Measurements from ENCODE around the gene PLEKHA7. TPM values are rescaled to one million over a fixed set of nuclear protein-coding genes. Genes with fewer than 3 reads are reported as not detected.

PLEKHA7 gene
- total and polyA plus RNA-seq, 2 of the 13 experiments (the other 11 are each of a cell fraction or from before 2014, with no cell fraction given): 17.5 to 18.7 TPM

DNA sequence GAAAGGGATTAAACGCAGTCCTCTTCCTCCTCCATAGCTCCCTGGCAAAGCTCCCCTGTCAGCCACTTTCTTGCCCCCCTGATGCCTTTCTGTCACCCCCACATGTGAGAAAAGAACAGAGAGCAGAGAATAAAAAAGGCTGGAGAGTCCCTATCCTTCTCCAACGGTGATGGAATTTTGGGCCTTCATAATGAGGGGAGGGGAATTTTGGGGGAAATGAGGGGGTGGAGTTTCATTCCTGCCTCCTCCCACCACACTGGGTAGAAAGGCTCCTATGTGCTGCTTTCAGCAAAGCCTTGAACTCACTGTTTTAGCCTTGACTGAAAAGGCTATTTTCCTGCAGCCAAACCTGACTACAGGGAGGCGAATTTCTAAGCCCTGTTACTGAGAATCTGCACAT, 216.4 kb downstream of the PLEKHA7 start (continued):
- TF ChIP-seq TEF (CRISPR knock-in tag; IDR thresholded peaks at IDR 0.05) (no peak), MTA1 (CRISPR knock-in tag; IDR thresholded peaks at IDR 0.05; ENCODE audit: borderline replicate concordance) (no peak), STAT5B (CRISPR knock-in tag; IDR thresholded peaks at IDR 0.05) (no peak), HOXD1 (CRISPR knock-in tag; IDR thresholded peaks at IDR 0.05) (no peak), HIVEP1 (CRISPR knock-in tag; IDR thresholded peaks at IDR 0.05) (no peak)

DNA sequence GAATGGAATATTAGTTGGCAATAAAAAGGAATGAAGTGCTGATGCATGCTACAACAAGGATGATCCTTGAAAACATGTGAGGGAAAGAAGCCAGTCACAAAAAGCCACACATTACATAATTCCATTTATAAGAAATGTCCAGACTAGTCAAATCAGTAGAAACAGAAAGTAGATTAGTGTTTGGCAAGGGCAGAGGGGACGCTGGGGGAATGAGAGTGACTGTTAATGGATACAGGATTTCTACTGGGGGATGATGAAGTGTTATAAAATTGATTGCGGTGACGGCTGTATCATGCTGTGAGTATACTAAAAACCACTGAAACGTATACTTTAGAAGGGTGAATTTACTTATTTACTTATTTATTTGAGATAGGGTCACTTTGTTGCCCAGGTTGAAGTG, 217.9 kb downstream of the PLEKHA7 start:
- Histone ChIP-seq H3K79me2 (ENCODE audit: insufficient read depth, low read length) (no peaks in the 10 kb centered on the region), H3K4me1 (ENCODE audit: insufficient read depth, low read length) (no peaks in the 10 kb centered on the region), H3K27ac (ENCODE audit: extremely low read length, insufficient read depth, low read length) (no peak overlapping the region), H4K20me1 (ENCODE audit: insufficient read depth, low read length) (no peaks in the 10 kb centered on the region), H3K27me3 (ENCODE audit: control insufficient read depth in 1 of 2, insufficient read depth in 2 of 2, low read length in 2 of 2) (no peaks in the 10 kb centered on the region), H3K9me3 (ENCODE audit: low read length) (no peaks in the 10 kb centered on the region), H3K4me3 (replicated peaks in 1 of 3; ENCODE audit: insufficient read depth in 1 of 3, low read depth in 2 of 3, low read length in 3 of 3) (no peak overlapping the region), H3K9ac (ENCODE audit: insufficient read depth, low read depth, low read length) (no peak overlapping the region), H2AFZ (ENCODE audit: low read length) (no peak overlapping the region), H3K4me2 (ENCODE audit: low read depth, low read length) (no peak overlapping the region), H3K36me3 (replicated peaks in 1 of 2; ENCODE audit: control insufficient read depth in 1 of 2, insufficient read depth in 2 of 2, low read length in 2 of 2) (peaks cover 18 to 24% of the 10 kb centered on the region in 2 experiments; a peak in 4 of 5 replicates)
- TF ChIP-seq ZNF615 (CRISPR knock-in tag; IDR thresholded peaks at IDR 0.05; ENCODE audit: borderline replicate concordance) (no peak), ZNF121 (CRISPR knock-in tag; IDR thresholded peaks at IDR 0.05) (no peak)
- in situ Hi-C loops (cut with HindIII; ENCODE audit: extremely low pct_ligation_motif_present, low pct_unique_long_range_greater_than_20kb) (no loop called here), intact Hi-C loops (cut with micrococcal nuclease; ENCODE audit: unreplicated experiment) (no loop called here)
- ChIA-PET POLR2A (no interaction called here), CTCF (ENCODE audit: low intra/inter-chr PET ratio, low total read pairs) (no interaction called here)
- FAIRE-seq (no peak), ATAC-seq (no peak), DNase-seq (ENCODE audit: low spot score) (no peak)
- BruUV-seq (replicated peaks): no TSS peak
- 98% methylated on average over 4 of the region's 4 CpGs for WGBS (ENCODE audit: low lambda C conversion rate)

DNA sequence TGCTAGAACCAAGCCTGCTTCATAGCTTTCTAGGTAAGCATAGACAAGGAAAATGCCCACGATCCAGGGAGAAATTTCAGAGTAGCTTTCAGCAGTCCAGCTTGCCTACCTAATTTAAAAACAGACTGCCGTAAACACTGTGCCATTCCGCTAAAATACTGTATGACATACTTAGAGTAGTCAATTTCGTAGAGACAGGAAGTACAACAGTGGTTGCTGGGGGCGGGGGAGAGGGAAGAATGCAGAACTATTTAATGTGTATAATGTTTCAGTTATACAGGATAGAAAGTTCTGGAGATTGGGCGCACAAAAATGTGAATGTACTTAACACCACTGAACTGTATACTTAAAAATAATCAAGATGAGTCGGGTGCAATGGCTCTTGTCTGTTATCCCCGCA, 219.1 kb downstream of the PLEKHA7 start:
- intact Hi-C loops (cut with micrococcal nuclease; ENCODE audit: unreplicated experiment): no loop called here
- H3K9ac ChIP-seq (ENCODE audit: insufficient read depth, low read depth, low read length): no peak overlapping the region
- H3K27me3 ChIP-seq (ENCODE audit: control insufficient read depth in 1 of 2, insufficient read depth in 2 of 2, low read length in 2 of 2): no peaks in the 10 kb centered on the region
- POLR2A ChIA-PET: no interaction called here
- 96% methylated on average over 8 of the region's 8 CpGs for WGBS (ENCODE audit: low lambda C conversion rate)
- no peak overlapping the region for H3K27ac ChIP-seq (ENCODE audit: extremely low read length, insufficient read depth, low read length)
- in situ Hi-C loops (cut with HindIII; ENCODE audit: extremely low pct_ligation_motif_present, low pct_unique_long_range_greater_than_20kb): no loop called here
- no TSS peak for BruUV-seq (replicated peaks)
- CTCF ChIA-PET (ENCODE audit: low intra/inter-chr PET ratio, low total read pairs): no interaction called here
- no peaks in the 10 kb centered on the region for H3K79me2 ChIP-seq (ENCODE audit: insufficient read depth, low read length)
- H3K9me3 ChIP-seq (ENCODE audit: low read length): no peaks in the 10 kb centered on the region
- H3K4me2 ChIP-seq (ENCODE audit: low read depth, low read length): no peak overlapping the region
- no peak overlapping the region for H2AFZ ChIP-seq (ENCODE audit: low read length)
- no peak overlapping the region for H3K4me3 ChIP-seq (replicated peaks in 1 of 3; ENCODE audit: insufficient read depth in 1 of 3, low read depth in 2 of 3, low read length in 3 of 3)
- H4K20me1 ChIP-seq (ENCODE audit: insufficient read depth, low read length): no peaks in the 10 kb centered on the region
- H3K4me1 ChIP-seq (ENCODE audit: insufficient read depth, low read length): no peaks in the 10 kb centered on the region
- ATAC-seq (no peak), DNase-seq (ENCODE audit: low spot score) (no peak), FAIRE-seq (no peak)
- peaks cover 20 to 30% of the 10 kb centered on the region in 2 experiments; a peak in 4 of 5 replicates for H3K36me3 ChIP-seq (replicated peaks in 1 of 2; ENCODE audit: control insufficient read depth in 1 of 2, insufficient read depth in 2 of 2, low read length in 2 of 2)
- no peak for TF ChIP-seq ZNF382 (CRISPR knock-in tag; IDR thresholded peaks at IDR 0.05; ENCODE audit: borderline replicate concordance)
- TF ChIP-seq, protein P1, sequence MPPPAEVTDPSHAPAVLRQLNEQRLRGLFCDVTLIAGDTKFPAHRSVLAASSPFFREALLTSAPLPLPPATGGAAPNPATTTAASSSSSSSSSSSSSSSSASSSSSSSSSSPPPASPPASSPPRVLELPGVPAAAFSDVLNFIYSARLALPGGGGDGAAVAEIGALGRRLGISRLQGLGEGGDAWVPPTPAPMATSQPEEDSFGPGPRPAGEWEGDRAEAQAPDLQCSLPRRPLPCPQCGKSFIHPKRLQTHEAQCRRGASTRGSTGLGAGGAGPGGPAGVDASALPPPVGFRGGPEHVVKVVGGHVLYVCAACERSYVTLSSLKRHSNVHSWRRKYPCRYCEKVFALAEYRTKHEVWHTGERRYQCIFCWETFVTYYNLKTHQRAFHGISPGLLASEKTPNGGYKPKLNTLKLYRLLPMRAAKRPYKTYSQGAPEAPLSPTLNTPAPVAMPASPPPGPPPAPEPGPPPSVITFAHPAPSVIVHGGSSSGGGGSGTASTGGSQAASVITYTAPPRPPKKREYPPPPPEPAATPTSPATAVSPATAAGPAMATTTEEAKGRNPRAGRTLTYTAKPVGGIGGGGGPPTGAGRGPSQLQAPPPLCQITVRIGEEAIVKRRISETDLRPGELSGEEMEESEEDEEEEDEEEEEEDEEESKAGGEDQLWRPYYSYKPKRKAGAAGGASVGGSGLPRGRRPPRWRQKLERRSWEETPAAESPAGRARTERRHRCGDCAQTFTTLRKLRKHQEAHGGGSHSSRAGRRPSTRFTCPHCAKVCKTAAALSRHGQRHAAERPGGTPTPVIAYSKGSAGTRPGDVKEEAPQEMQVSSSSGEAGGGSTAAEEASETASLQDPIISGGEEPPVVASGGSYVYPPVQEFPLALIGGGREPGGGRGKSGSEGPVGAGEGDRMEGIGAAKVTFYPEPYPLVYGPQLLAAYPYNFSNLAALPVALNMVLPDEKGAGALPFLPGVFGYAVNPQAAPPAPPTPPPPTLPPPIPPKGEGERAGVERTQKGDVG (CRISPR knock-in tag; IDR thresholded peaks at IDR 0.05; ENCODE audit: borderline replicate concordance): no peak
- no peak for TF ChIP-seq ZNF720 (CRISPR knock-in tag; IDR thresholded peaks at IDR 0.05)
- no peak for TF ChIP-seq RORA (CRISPR knock-in tag; IDR thresholded peaks at IDR 0.05)
- no peak for TF ChIP-seq ZNF251 (CRISPR knock-in tag; IDR thresholded peaks at IDR 0.05)
- no peak for TF ChIP-seq MED8 (CRISPR knock-in tag; IDR thresholded peaks at IDR 0.05; ENCODE audit: insufficient replicate concordance)
